ENCODE results near the gene RIPK4. TPM values are rescaled to one million over a fixed set of nuclear protein-coding genes. Genes with fewer than 3 reads are reported as not detected.

The RIPK4 gene
- total and polyA plus RNA-seq, 2 of the 13 experiments (the other 11 are each of a cell fraction or from before 2014, with no cell fraction given), result 3.1 to 4.9 TPM

DNA sequence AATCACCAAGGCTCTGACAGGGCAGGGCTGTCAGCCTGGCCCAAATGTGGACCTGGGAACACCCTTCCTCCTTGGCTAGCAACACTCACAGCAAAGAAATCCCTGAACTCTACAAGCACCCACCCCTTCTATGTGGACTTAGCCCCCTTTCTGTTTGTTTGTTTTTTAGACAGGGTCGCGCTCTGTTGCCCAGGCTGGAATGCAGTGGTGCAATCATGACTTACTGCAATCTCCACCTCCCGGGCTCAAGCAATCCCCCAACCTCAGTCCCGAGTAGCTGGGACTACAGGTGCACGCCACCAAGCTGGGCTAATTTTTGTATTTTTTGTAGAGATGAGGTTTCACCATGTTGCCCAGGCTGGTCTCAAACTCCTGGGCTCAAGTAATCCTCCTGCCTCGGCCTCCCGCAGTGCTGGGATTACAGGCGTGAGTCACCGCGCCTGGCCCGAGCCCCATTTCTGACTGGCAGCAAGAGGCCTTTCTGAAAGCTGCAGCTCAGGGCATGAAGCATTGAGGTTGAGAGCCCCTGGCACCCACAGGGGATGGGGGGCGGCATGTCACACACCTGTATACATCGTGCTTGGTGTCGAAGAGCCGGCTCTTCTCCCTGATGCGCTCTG lies 16.2 kb downstream of the RIPK4 start (continued):
- TF ChIP-seq, protein P1, sequence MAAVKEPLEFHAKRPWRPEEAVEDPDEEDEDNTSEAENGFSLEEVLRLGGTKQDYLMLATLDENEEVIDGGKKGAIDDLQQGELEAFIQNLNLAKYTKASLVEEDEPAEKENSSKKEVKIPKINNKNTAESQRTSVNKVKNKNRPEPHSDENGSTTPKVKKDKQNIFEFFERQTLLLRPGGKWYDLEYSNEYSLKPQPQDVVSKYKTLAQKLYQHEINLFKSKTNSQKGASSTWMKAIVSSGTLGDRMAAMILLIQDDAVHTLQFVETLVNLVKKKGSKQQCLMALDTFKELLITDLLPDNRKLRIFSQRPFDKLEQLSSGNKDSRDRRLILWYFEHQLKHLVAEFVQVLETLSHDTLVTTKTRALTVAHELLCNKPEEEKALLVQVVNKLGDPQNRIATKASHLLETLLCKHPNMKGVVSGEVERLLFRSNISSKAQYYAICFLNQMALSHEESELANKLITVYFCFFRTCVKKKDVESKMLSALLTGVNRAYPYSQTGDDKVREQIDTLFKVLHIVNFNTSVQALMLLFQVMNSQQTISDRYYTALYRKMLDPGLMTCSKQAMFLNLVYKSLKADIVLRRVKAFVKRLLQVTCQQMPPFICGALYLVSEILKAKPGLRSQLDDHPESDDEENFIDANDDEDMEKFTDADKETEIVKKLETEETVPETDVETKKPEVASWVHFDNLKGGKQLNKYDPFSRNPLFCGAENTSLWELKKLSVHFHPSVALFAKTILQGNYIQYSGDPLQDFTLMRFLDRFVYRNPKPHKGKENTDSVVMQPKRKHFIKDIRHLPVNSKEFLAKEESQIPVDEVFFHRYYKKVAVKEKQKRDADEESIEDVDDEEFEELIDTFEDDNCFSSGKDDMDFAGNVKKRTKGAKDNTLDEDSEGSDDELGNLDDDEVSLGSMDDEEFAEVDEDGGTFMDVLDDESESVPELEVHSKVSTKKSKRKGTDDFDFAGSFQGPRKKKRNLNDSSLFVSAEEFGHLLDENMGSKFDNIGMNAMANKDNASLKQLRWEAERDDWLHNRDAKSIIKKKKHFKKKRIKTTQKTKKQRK (IDR thresholded peaks at IDR 0.05; ENCODE audit: low read length), result no peak
- peak; percentile 63; the same call in 1 of the 2 replicates for TF ChIP-seq GFI1 (CRISPR knock-in tag; IDR thresholded peaks at IDR 0.05; ENCODE audit: borderline replicate concordance)
- TF ChIP-seq ZFP62 (CRISPR knock-in tag; IDR thresholded peaks at IDR 0.05), result no peak
- TF ChIP-seq, protein P2, sequence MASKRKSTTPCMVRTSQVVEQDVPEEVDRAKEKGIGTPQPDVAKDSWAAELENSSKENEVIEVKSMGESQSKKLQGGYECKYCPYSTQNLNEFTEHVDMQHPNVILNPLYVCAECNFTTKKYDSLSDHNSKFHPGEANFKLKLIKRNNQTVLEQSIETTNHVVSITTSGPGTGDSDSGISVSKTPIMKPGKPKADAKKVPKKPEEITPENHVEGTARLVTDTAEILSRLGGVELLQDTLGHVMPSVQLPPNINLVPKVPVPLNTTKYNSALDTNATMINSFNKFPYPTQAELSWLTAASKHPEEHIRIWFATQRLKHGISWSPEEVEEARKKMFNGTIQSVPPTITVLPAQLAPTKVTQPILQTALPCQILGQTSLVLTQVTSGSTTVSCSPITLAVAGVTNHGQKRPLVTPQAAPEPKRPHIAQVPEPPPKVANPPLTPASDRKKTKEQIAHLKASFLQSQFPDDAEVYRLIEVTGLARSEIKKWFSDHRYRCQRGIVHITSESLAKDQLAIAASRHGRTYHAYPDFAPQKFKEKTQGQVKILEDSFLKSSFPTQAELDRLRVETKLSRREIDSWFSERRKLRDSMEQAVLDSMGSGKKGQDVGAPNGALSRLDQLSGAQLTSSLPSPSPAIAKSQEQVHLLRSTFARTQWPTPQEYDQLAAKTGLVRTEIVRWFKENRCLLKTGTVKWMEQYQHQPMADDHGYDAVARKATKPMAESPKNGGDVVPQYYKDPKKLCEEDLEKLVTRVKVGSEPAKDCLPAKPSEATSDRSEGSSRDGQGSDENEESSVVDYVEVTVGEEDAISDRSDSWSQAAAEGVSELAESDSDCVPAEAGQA (IDR thresholded peaks at IDR 0.05; ENCODE audit: low read depth), result 0 out of 2 replicates have a peak, but pooled peaks have one; percentile 25
- TF ChIP-seq, protein P2 (CRISPR knock-in tag; IDR thresholded peaks at IDR 0.05; ENCODE audit: borderline replicate concordance), result no peak
- TF ChIP-seq, protein P3, sequence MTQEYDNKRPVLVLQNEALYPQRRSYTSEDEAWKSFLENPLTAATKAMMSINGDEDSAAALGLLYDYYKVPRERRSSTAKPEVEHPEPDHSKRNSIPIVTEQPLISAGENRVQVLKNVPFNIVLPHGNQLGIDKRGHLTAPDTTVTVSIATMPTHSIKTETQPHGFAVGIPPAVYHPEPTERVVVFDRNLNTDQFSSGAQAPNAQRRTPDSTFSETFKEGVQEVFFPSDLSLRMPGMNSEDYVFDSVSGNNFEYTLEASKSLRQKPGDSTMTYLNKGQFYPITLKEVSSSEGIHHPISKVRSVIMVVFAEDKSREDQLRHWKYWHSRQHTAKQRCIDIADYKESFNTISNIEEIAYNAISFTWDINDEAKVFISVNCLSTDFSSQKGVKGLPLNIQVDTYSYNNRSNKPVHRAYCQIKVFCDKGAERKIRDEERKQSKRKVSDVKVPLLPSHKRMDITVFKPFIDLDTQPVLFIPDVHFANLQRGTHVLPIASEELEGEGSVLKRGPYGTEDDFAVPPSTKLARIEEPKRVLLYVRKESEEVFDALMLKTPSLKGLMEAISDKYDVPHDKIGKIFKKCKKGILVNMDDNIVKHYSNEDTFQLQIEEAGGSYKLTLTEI (CRISPR knock-in tag; conservative IDR thresholded peaks at IDR 0.05), result no peak
- TF ChIP-seq BHLHE40 (IDR thresholded peaks at IDR 0.05; ENCODE audit: low read length), result no peak
- no peak for TF ChIP-seq NFE2 (CRISPR knock-in tag; IDR thresholded peaks at IDR 0.05)
- TF ChIP-seq ZSCAN31 (CRISPR knock-in tag; IDR thresholded peaks at IDR 0.05; ENCODE audit: low read depth), result peak; percentile 59; the same call in 1 of the 2 replicates
- no peak for TF ChIP-seq ZNF260 (CRISPR knock-in tag; IDR thresholded peaks at IDR 0.05; ENCODE audit: borderline replicate concordance, low read depth)
- TF ChIP-seq, protein P4, sequence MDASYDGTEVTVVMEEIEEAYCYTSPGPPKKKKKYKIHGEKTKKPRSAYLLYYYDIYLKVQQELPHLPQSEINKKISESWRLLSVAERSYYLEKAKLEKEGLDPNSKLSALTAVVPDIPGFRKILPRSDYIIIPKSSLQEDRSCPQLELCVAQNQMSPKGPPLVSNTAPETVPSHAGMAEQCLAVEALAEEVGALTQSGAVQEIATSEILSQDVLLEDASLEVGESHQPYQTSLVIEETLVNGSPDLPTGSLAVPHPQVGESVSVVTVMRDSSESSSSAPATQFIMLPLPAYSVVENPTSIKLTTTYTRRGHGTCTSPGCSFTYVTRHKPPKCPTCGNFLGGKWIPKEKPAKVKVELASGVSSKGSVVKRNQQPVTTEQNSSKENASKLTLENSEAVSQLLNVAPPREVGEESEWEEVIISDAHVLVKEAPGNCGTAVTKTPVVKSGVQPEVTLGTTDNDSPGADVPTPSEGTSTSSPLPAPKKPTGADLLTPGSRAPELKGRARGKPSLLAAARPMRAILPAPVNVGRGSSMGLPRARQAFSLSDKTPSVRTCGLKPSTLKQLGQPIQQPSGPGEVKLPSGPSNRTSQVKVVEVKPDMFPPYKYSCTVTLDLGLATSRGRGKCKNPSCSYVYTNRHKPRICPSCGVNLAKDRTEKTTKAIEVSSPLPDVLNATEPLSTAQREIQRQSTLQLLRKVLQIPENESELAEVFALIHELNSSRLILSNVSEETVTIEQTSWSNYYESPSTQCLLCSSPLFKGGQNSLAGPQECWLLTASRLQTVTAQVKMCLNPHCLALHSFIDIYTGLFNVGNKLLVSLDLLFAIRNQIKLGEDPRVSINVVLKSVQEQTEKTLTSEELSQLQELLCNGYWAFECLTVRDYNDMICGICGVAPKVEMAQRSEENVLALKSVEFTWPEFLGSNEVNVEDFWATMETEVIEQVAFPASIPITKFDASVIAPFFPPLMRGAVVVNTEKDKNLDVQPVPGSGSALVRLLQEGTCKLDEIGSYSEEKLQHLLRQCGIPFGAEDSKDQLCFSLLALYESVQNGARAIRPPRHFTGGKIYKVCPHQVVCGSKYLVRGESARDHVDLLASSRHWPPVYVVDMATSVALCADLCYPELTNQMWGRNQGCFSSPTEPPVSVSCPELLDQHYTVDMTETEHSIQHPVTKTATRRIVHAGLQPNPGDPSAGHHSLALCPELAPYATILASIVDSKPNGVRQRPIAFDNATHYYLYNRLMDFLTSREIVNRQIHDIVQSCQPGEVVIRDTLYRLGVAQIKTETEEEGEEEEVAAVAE (CRISPR knock-in tag; IDR thresholded peaks at IDR 0.05; ENCODE audit: borderline replicate concordance), result no peak
- no peak for TF ChIP-seq CBX1 (IDR thresholded peaks at IDR 0.05; ENCODE audit: low read depth)
- no peak for TF ChIP-seq KDM2A (CRISPR knock-in tag; IDR thresholded peaks at IDR 0.05; ENCODE audit: borderline replicate concordance, low read depth)
- no peak for TF ChIP-seq ZNF780A (CRISPR knock-in tag; IDR thresholded peaks at IDR 0.05)
